A549 treated with CpdA at 1 μM for 4 hours (cell line): ENCODE measurements around the gene DUS4L. TPM values are rescaled to one million over a fixed set of nuclear protein-coding genes. Genes with fewer than 3 reads are reported as not detected.

Experiments used
- total RNA-seq: library from RNA; stranded (reverse); fragments of 200-300 nt; extraction: Qiagen RNA extraction; gene quantifications from 5 replicates; pipeline ENCODE4 v1.2.3, GENCODE V29; 2022; ENCODE audit warnings: low read depth

The DUS4L gene
- 8.6 to 11.4 TPM (median 10.2 TPM) in 5 replicates for total RNA-seq

GRCh38 chr7:107563775-107564552, at the start of gene DUS4L, which contains the start of gene COG5:
TSS of gene DUS4L (plus strand) at chr7:107563971. CDS start at chr7:107567071, 3,100 bp downstream.
TSS of gene COG5 (minus strand) at chr7:107563920. CDS start at chr7:107563896, 24 bp downstream.

GRCh38 chr7:107579885-107580715, 16.3 kb downstream of the DUS4L start, which contains the start of gene BCAP29:
TSS of gene BCAP29 (plus strand) at chr7:107580246. CDS start at chr7:107580773, 527 bp downstream.

Other genes starting within 250 kb of the DUS4L start
- not detected in 5 replicates for gene GPR22, start 93.9 kb upstream of the DUS4L start, total RNA-seq
- 9.4 to 13.9 TPM (median 11.7 TPM) in 5 replicates for gene COG5, start 51 bp upstream of the DUS4L start, total RNA-seq
- 33.5 to 47.6 TPM (median 38.0 TPM) in 5 replicates for gene BCAP29, start 16.3 kb downstream of the DUS4L start, total RNA-seq
- gene SLC26A4, start 96.9 kb downstream of the DUS4L start, total RNA-seq = 0.08 to 0.12 TPM (median 0.09 TPM) in 4 of 5 replicates, not detected in the other
- gene CBLL1, start 180.2 kb downstream of the DUS4L start, total RNA-seq = 28.9 to 61.1 TPM (median 31.0 TPM) in 5 replicates
- gene SLC26A3, start 239.3 kb downstream of the DUS4L start, total RNA-seq = not detected in 5 replicates